GM19035 (cell line): ENCODE measurements around the gene SPATA6.

Experiments used
- ATAC-seq: cut with Tn5 transposase; IDR thresholded peaks from one replicate; pipeline ENCODE4 v1.9.1; 2021; ENCODE audit not compliant: unreplicated experiment

SPATA6 gene

DNA sequence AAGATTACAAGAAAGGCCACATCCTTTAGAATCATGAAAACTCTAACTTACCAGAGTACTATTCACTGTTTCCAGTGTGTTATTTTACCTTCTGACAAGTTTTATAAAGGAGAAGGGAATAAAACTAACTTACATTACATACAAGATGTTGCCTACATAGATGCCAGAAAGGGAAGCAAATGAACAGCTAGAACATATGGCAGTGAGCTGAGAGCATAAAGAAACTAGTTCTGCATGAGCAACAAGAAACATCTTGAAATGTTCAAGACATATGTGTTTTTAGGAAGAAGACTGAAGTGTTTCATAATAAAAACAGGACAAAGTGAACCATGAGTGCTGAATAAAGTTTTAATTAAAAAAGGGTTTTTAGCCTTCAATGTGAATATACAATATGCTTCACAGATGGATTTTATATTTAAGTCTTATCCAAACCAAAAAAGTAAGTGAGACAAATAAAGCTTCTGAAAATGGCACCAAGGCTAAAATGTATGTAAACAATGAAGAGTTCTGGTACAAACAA is 210.1 kb downstream of the SPATA6 start:
- ATAC-seq: no peak

DNA sequence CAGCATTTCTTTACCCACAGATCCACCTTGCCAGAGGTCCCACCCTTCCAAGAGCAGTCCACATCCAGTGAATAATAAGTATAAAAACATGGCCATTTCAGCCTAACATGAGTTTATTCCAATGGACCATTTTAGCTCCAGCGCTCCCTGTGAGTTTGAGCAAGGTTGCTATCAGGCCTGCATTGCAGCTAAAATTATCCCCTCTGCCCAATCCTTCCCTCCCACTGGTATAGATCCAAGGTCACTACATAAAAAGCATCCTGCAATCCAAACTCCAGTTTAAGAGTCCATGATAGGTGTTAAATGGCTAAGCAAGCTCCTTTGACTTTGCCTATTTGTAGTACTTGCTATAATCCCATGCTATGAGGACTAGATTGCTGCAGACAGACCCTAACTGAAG is 213.9 kb downstream of the SPATA6 start:
- no peak for ATAC-seq

DNA sequence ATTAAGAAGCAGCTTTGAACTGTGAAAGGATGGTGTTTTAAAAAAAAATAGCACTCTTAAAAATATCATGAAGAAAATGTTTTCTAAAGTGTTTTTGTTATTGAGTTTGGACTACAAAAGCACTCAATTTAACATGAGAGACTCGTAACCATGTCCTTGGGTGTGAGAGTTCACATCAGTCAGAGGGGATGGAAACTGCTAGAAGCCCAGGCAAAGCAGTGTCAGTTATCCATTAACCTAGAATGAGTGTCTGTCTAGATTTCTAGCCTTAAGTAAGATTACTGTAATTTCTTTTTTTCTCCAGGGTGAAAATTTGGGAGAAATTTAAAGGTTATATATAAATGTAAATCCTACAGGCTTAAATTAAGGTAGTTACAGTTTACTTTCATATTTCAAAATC is 217.8 kb downstream of the SPATA6 start:
- no peak for ATAC-seq

DNA sequence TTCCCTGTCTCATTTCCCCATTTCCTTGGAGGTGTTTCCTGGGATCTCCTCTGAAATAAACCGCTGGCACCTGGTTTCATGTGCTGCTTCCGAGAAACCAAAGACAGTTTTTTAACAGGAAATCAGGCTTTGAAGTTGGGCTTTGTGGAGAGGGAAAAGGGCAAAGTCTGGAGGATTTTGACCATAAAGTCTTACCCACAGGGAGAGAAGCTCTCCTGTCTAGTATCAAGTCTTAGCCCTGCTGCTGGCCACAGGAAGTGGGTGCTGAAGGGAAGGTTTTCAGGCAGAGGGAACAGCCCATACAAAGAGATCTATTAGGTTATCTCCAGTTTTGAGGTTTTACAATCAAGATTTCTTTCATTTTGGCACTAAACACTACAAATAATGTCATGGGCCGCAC is 220.2 kb downstream of the SPATA6 start:
- no peak for ATAC-seq

DNA sequence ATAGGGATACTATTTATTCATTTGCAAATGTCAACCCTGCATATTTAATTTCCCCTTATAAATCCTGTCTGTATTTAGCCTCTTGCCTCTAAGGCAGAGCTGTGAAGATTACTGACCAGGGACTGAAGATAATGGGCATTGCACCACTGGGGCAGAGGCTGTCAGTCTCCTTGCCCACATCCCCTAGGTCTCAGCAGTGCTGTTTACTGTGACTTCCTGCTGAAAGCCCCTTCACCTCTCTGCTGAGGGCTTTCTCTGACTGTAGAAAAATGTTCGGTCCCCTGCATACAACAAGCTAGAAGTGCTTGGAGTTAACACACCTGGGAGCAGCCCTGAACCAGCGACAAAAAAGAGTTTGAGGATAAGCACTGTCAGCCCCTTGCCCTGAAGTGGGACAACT is 220.7 kb downstream of the SPATA6 start:
- ATAC-seq: no peak

DNA sequence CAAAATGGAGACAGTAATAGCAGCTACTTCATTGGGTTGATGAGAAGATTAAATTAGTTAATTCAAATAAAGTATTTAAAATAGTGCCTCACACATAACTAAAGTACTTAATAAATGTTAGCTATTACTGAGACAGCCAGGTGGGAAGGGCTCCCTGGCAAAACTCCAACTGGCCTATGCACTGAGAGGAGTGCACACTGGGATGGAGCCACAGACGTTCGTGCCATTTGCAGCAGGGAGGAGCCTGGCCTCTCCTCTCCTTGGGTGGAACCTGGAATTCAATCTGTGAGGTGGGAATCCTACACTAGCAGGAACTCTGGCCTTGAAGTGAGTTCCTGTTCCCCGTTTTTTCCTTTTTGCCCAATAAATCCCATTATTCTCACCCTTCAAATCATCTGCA is 221.4 kb downstream of the SPATA6 start:
- no peak for ATAC-seq

DNA sequence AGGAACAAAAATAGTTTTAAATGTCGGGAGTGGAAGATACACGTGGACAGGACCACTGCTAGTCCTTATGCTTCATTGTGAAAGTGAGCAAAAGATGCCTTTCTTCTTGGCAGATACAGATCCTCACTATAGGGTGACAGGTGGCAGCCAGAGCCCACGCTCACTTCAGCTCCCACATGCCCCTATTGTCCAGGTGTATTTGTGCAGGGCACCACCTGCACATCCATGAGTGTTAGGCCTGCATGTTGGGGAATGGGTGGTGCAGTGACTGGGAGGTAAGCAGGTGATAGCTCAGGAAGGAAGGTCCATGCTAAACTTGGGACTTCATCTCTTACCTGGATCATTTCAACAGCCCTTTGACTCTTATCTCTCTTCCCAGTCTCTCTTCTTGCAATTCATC is 222.1 kb downstream of the SPATA6 start:
- ATAC-seq: no peak

DNA sequence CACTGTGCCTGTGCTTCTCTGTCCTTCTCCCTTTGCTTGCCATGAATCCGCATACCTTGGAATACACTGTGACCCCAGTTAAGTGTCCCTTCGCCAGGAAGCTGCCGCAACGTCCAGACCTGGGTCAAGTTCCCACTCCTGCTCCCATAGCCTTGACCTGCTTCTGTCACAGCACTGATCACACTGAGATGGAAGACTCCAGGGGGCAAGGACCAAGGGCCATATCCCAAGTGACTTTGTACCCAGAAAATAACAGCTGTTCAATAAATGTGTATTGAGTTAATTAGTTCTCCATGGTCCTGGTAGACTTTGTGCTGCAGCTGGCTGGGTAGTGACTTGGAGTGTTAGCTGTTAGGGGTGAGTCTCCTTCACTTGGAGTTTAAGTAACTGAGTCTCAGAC is 223.6 kb downstream of the SPATA6 start:
- ATAC-seq: no peak

DNA sequence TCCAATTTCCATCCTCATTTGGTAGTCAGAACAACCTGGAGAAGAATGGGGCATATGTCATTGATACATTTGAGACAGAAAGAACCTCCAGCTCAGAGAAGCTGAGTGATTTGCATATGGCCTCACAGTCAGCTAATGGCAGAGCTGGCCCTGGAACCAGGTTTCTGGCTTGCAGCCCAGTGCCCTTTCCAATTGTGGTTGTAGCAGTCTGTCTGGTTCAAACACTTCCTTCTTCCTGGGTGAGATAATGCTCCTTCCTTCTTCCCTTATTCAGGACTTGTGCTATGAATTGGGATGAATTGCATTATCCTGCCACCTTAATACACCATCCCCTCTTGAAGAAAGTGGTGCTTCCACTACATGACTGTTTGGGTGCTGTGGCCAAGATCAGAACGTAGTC is 225.3 kb downstream of the SPATA6 start:
- no peak for ATAC-seq
